GM23338 (cell line): ENCODE results near the gene EXOC4. TPM values are rescaled to one million over a fixed set of nuclear protein-coding genes. Genes with fewer than 3 reads are reported as not detected.

ENCODE experiments used
- ATAC-seq: fragments of 200-7000 bp; cut with Tn5 transposase; 3 replicates; pipeline ENCODE4 v1.9.1; 2020
- DNase-seq: peaks from one replicate; pipeline ENCODE4 v3.0.0-alpha.2; 2015; ENCODE audit warnings: low spot score
- H2AFZ ChIP-seq: fragments of 200-600 bp; sonication (generic); 2 replicates; pipeline ENCODE4 v1.8.0; 2016; ENCODE audit warnings: antibody characterized with exemption, mild to moderate bottlenecking, moderate library complexity
- H3F3A ChIP-seq: fragments of 200-600 bp; sonication (generic); replicated peaks from 2 replicates; pipeline ENCODE4 v1.8.0; 2017; ENCODE audit warnings: antibody characterized with exemption, mixed run types, low read depth
- H3K27ac ChIP-seq: fragments of 200-600 bp; sonication (generic); 2 replicates; pipeline ENCODE4 v1.6.1; 2016; ENCODE audit warnings: low read depth
- H3K27me3 ChIP-seq: fragments of 200-600 bp; sonication (generic); 2 replicates; pipeline ENCODE4 v1.8.0; 2016; ENCODE audit warnings: mild to moderate bottlenecking, mixed run types, moderate library complexity; ENCODE audit not compliant: insufficient read depth
- H3K36me3 ChIP-seq: fragments of 200-600 bp; sonication (generic); 2 replicates; pipeline ENCODE4 v1.8.0; 2016; ENCODE audit warnings: mild to moderate bottlenecking; ENCODE audit not compliant: insufficient read depth
- H3K4me1 ChIP-seq: fragments of 200-600 bp; sonication (generic); 2 replicates; pipeline ENCODE4 v1.8.0; 2016; ENCODE audit warnings: mild to moderate bottlenecking, moderate library complexity; ENCODE audit not compliant: insufficient read depth
- H3K4me2 ChIP-seq: fragments of 200-600 bp; sonication (generic); 2 replicates; pipeline ENCODE4 v1.7.1; 2017; ENCODE audit warnings: mixed run types
- H3K4me3 ChIP-seq: fragments of 200-600 bp; sonication (generic); 2 replicates; pipeline ENCODE4 v1.6.1; 2016; ENCODE audit warnings: mixed run types
- H3K79me2 ChIP-seq: fragments of 200-600 bp; sonication (generic); replicated peaks from 2 replicates; pipeline ENCODE4 v1.8.0; 2017; ENCODE audit warnings: mild to moderate bottlenecking; ENCODE audit not compliant: insufficient read depth
- H3K9me2 ChIP-seq: fragments of 200-600 bp; sonication (generic); 2 replicates; pipeline ENCODE4 v1.8.0; 2017; ENCODE audit not compliant: insufficient read depth
- H4K20me1 ChIP-seq: fragments of 200-600 bp; sonication (generic); replicated peaks from 2 replicates; pipeline ENCODE4 v1.8.0; 2017; ENCODE audit warnings: mild to moderate bottlenecking; ENCODE audit not compliant: insufficient read depth
- H3K27ac Mint-ChIP-seq: 2 replicates; pipeline ENCODE4 v1.8.0; 2020; ENCODE audit warnings: inconsistent platforms, mild to moderate bottlenecking, moderate library complexity, mixed read lengths
- H3K27me3 Mint-ChIP-seq: 3 replicates; pipeline ENCODE4 v1.8.0; 2022; ENCODE audit warnings: low read depth, mild to moderate bottlenecking, moderate library complexity, mixed read lengths, inconsistent platforms; ENCODE audit not compliant: insufficient read depth, poor library complexity
- H3K36me3 Mint-ChIP-seq: 3 replicates; pipeline ENCODE4 v1.8.0; 2021; ENCODE audit warnings: low read depth, mild to moderate bottlenecking, inconsistent platforms, moderate library complexity, mixed read lengths
- H3K4me1 Mint-ChIP-seq: 3 replicates; pipeline ENCODE4 v1.8.0; 2020; ENCODE audit warnings: mild to moderate bottlenecking, inconsistent platforms, mixed read lengths
- H3K4me3 Mint-ChIP-seq: 3 replicates; pipeline ENCODE4 v1.8.0; 2021; ENCODE audit warnings: moderate library complexity, mild to moderate bottlenecking, inconsistent platforms, mixed read lengths
- H3K9me3 Mint-ChIP-seq: 3 replicates; pipeline ENCODE4 v1.8.0; 2020; ENCODE audit warnings: moderate library complexity, mild to moderate bottlenecking, inconsistent platforms, mixed read lengths
- CREB1 ChIP-seq: fragments of 250-450 bp; sonication (Bioruptor Pico); IDR thresholded peaks from 2 replicates; pipeline ENCODE4 v1.5.0; 2020; ENCODE audit warnings: low read depth, mild to moderate bottlenecking, moderate library complexity
- EZH2 ChIP-seq: fragments of 200-600 bp; sonication (generic); IDR thresholded peaks from one replicate; pipeline ENCODE4 v1.8.0; 2017; ENCODE audit warnings: antibody characterized with exemption, mild to moderate bottlenecking, low read depth; ENCODE audit not compliant: unreplicated experiment
- EZH2phosphoT487 ChIP-seq: fragments of 200-600 bp; sonication (generic); IDR thresholded peaks from one replicate; pipeline ENCODE4 v1.8.1; 2018; ENCODE audit warnings: antibody characterized with exemption; ENCODE audit not compliant: unreplicated experiment
- JUNB ChIP-seq: IDR thresholded peaks from one replicate; pipeline ENCODE4 v1.6.1; 2016; ENCODE audit warnings: antibody characterized with exemption; ENCODE audit not compliant: unreplicated experiment
- NANOG ChIP-seq: IDR thresholded peaks from 2 replicates; pipeline ENCODE4 v1.6.1; 2016; ENCODE audit warnings: antibody characterized with exemption, borderline replicate concordance
- STAT1 ChIP-seq: IDR thresholded peaks from one replicate; pipeline ENCODE4 v1.6.1; 2016; ENCODE audit warnings: antibody characterized with exemption; ENCODE audit not compliant: unreplicated experiment
- ZNF331 ChIP-seq: fragments of 250-450 bp; sonication (Bioruptor Pico); IDR thresholded peaks from 2 replicates; pipeline ENCODE4 v1.5.0; 2020; ENCODE audit warnings: low read depth, mild to moderate bottlenecking, moderate library complexity
- polyA plus RNA-seq: library from polyadenylated mRNA; unstranded; fragments of >200 nt; fragmentation: Nextera tagmentation; extraction: Ambion mirVana; gene quantifications from 2 replicates; pipeline ENCODE4 v1.2.1, GENCODE V29; 2016
- total RNA-seq: library from RNA; depleted of rRNA; stranded (reverse); fragments of >200 nt; shearing (Covaris generic); gene quantifications from 2 replicates; pipeline ENCODE4 v1.2.3, GENCODE V29; 2014
- TF ChIP-seq, protein P1 (sequence below): IDR thresholded peaks from one replicate; pipeline ENCODE4 v1.6.1; 2018; ENCODE audit warnings: antibody characterized with exemption; ENCODE audit not compliant: unreplicated experiment
- TF ChIP-seq, protein P2 (sequence below): IDR thresholded peaks from 2 replicates; pipeline ENCODE4 v1.6.1; 2016; ENCODE audit warnings: antibody characterized with exemption
- TF ChIP-seq, protein P3 (sequence below), 2 experiments: fragments of 200-600 bp in 1 of 2; sonication (generic) in 1 of 2; conservative IDR thresholded peaks; 2 replicates each; pipeline versions ENCODE4 v1.5.1 to v1.6.1; 2016 to 2017; ENCODE audit warnings: antibody characterized with exemption in 2 of 2, low read depth in 2 of 2, mild to moderate bottlenecking in 2 of 2, moderate library complexity in 1 of 2

The EXOC4 gene
- total and polyA plus RNA-seq, 2 experiments from 2014 or later = 37.5 to 52.7 TPM

DNA sequence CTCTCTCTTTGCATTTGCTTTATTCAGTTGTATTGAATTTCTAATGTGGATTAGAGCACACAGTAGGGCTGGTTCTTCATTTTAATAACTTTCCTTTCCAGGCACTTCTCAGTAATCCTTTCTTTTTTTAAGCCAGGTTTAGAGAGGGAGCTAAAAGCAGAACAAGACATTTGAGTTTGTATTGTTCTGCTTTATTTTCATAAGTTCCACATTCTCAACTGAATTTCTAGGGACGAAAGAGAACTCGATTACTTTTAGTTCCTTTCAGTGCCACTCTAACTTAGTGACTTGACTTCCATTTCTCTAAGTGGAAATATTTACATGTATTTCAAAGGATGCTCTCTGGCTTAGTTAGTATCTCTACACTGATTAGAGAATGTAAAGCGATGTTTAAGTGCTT lies 145.6 kb downstream of the EXOC4 start (continued):
- TF ChIP-seq, protein P1, sequence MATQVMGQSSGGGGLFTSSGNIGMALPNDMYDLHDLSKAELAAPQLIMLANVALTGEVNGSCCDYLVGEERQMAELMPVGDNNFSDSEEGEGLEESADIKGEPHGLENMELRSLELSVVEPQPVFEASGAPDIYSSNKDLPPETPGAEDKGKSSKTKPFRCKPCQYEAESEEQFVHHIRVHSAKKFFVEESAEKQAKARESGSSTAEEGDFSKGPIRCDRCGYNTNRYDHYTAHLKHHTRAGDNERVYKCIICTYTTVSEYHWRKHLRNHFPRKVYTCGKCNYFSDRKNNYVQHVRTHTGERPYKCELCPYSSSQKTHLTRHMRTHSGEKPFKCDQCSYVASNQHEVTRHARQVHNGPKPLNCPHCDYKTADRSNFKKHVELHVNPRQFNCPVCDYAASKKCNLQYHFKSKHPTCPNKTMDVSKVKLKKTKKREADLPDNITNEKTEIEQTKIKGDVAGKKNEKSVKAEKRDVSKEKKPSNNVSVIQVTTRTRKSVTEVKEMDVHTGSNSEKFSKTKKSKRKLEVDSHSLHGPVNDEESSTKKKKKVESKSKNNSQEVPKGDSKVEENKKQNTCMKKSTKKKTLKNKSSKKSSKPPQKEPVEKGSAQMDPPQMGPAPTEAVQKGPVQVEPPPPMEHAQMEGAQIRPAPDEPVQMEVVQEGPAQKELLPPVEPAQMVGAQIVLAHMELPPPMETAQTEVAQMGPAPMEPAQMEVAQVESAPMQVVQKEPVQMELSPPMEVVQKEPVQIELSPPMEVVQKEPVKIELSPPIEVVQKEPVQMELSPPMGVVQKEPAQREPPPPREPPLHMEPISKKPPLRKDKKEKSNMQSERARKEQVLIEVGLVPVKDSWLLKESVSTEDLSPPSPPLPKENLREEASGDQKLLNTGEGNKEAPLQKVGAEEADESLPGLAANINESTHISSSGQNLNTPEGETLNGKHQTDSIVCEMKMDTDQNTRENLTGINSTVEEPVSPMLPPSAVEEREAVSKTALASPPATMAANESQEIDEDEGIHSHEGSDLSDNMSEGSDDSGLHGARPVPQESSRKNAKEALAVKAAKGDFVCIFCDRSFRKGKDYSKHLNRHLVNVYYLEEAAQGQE = no peak
- TF ChIP-seq JUNB = no peak
- TF ChIP-seq, protein P2, sequence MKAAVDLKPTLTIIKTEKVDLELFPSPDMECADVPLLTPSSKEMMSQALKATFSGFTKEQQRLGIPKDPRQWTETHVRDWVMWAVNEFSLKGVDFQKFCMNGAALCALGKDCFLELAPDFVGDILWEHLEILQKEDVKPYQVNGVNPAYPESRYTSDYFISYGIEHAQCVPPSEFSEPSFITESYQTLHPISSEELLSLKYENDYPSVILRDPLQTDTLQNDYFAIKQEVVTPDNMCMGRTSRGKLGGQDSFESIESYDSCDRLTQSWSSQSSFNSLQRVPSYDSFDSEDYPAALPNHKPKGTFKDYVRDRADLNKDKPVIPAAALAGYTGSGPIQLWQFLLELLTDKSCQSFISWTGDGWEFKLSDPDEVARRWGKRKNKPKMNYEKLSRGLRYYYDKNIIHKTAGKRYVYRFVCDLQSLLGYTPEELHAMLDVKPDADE = no peak

DNA sequence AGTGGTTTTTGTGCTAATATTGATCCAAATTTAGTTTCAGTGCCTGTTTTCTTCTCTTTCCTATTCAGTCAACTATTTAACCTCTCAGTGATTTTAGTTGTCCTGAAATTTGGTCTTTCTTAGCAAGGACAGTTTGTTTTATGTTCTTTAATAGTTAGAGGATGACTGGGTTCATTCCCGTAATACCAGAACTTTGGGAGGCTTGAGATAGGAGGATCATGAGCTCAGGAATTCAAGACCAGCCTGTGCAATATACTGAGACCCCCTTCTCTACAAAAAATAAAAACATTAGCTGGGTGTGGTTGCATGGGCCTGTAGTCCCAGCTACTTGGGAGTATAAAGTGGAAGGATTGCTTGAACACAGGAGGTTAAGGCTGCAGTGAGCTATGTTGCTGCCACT lies 148.3 kb downstream of the EXOC4 start:
- H3K36me3 Mint-ChIP-seq = no peaks in the 10 kb centered on the region
- Histone ChIP-seq H2AFZ (no peak overlapping the region), H3K4me1 (peaks cover 34% of the 10 kb centered on the region), H3K9me2 (no peaks in the 10 kb centered on the region; the same call in 1 of the 2 replicates), H3K27me3 (no peaks in the 10 kb centered on the region), H3K4me2 (no peak overlapping the region), H3K36me3 (no peaks in the 10 kb centered on the region), H3K27ac (no peak overlapping the region), H3K79me2 (no peaks in the 10 kb centered on the region), H4K20me1 (peaks cover 6% of the 10 kb centered on the region; the same call in 1 of the 2 replicates), H3K4me3 (no peak overlapping the region), H3F3A (no peaks in the 10 kb centered on the region)
- ATAC-seq (no peak), DNase-seq (no peak)
- peaks cover 37% of the 10 kb centered on the region for H3K4me1 Mint-ChIP-seq
- H3K27me3 Mint-ChIP-seq = peaks cover 3% of the 10 kb centered on the region
- H3K4me3 Mint-ChIP-seq = no peak overlapping the region
- H3K27ac Mint-ChIP-seq = no peak overlapping the region
- H3K9me3 Mint-ChIP-seq = no peaks in the 10 kb centered on the region
- TF ChIP-seq NANOG (no peak), EZH2phosphoT487 (no peak), STAT1 (no peak), CREB1 (CRISPR knock-in tag) (no peak), ZNF331 (CRISPR knock-in tag) (no peak), EZH2 (no peak)
- TF ChIP-seq, protein P3, sequence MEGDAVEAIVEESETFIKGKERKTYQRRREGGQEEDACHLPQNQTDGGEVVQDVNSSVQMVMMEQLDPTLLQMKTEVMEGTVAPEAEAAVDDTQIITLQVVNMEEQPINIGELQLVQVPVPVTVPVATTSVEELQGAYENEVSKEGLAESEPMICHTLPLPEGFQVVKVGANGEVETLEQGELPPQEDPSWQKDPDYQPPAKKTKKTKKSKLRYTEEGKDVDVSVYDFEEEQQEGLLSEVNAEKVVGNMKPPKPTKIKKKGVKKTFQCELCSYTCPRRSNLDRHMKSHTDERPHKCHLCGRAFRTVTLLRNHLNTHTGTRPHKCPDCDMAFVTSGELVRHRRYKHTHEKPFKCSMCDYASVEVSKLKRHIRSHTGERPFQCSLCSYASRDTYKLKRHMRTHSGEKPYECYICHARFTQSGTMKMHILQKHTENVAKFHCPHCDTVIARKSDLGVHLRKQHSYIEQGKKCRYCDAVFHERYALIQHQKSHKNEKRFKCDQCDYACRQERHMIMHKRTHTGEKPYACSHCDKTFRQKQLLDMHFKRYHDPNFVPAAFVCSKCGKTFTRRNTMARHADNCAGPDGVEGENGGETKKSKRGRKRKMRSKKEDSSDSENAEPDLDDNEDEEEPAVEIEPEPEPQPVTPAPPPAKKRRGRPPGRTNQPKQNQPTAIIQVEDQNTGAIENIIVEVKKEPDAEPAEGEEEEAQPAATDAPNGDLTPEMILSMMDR (conservative IDR thresholded peaks at IDR 0.05; ENCODE audit: low read depth in 2 of 2) = no peak
